KG1 (cell line): ENCODE data around the gene SDK1.
"Not testable (repeated sequence)": the region's sequence is repeated elsewhere in the genome, so short reads cannot be mapped to it uniquely, and the experiment has no call there.

ENCODE experiments used
- DNase-seq: peaks from one replicate; lab custom pipeline; 2025; lab: John Stamatoyannopoulos, UW

SDK1 gene

DNA sequence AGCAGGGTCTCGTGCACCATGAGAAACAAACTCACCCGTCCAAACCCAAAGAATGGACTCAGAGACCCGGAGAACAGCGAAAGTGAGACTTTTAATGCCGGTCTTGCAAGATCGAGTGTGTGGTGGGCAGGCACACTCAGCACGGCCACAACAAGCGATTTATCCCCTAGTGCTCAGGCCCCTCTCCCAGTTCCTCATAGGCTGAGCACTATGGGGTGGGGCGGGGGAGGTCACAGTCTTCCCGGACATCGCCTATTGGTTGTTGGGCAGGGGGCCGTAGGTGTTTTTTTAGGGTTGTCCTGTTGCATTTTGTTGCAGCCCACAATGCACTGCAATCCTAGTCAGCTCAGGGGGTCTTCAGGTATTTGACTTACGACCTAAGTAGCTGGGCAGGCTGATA is 772.7 kb downstream of the SDK1 start:
- DNase-seq, result no peak

DNA sequence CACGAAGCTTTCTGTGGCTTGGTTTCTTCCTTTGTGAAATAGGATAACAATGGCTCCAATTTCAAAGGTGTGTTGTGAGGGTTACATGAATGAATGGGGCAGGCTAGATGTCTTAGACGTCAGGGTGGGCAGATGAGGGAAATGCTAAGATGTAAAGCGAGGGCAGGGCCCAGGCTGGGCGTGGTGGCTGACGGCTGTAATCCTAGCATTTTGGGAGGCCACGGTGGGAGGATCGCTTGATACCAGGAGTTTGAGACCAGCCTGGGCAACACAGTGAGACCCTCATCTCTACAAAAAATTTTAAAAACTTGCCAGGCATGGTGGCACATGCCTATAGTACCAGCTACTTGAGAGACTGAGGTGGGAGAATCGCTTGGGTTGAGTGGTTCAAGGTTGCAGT is 773.4 kb downstream of the SDK1 start:
- no peak for DNase-seq

DNA sequence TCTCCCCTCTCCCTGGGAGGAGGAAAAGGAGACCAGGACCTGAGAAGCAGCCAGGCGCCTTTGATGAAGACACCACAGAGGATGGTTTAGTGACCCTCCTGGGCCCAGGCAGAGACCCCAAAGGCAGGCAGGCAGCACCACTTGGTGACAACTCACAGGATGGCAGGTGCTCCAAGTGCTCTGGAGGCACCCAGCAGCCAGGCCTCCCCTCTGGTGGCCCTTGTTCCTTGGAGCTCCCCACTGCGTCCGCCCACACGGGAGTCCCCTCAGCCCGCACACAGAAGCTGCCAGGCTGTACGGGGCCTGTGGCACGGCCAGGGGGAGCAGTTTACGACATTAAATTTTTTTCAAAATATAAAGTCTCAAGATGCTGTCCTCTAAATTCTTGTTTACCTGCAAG is 773.9 kb downstream of the SDK1 start:
- no peak for DNase-seq

GRCh38 chr7:4076701-4077294 is 775.7 kb downstream of the SDK1 start:
- DNase-seq, result no peak

GRCh38 chr7:4077980-4078379 is 776.9 kb downstream of the SDK1 start:
- DNase-seq, result no peak

- DNase-seq, result no peak
Observed at GRCh38 chr7:4078580-4078979, 777.5 kb downstream of the SDK1 start.

GRCh38 chr7:4079366-4079765 is 778.3 kb downstream of the SDK1 start:
- DNase-seq, result no peak

GRCh38 chr7:4079956-4080355 is 778.9 kb downstream of the SDK1 start:
- no peak for DNase-seq

DNA sequence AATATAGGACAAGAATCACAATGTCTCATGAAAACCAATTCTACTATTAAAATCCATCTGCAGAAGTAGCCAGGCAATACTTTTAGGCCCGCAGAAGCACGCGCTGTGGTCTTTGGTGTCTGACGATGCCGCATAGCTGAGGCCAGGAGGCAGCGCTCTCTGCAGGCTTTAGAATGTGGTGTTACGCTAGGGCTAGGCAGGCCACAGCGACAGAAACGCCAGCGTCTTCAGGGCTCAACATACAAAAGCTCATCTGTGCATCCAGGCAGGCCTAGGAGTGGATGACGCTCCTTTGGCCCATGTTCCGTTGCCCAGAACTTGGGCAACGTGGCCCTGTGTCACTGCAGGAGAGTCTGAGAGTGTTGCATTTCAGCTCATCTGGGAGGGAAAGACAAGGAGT is 779.9 kb downstream of the SDK1 start:
- DNase-seq, result no peak

DNA sequence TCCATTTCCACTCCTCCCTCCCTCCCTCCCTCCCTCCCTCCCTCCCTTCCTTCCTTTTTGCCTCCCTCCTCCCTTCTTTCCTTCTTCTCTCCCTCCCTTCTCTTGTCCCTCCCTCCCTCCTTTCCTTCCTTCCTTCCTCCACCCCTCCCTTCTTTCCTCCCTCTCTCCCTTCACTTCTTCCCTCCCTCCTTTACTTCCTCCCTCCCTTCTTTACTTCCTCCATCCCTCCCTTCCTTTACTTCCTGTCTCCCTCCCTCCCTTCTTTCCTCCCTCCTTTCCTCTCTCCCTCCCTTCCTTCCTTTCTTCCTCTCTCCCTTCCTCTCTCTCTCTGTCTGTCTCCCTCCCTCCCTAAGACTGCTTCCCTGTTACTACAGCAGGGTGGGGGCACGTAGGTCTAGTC is 782.5 kb downstream of the SDK1 start:
- DNase-seq, result no peak

- DNase-seq, result no peak
Observed at GRCh38 chr7:4084271-4084670, 783.2 kb downstream of the SDK1 start.

DNA sequence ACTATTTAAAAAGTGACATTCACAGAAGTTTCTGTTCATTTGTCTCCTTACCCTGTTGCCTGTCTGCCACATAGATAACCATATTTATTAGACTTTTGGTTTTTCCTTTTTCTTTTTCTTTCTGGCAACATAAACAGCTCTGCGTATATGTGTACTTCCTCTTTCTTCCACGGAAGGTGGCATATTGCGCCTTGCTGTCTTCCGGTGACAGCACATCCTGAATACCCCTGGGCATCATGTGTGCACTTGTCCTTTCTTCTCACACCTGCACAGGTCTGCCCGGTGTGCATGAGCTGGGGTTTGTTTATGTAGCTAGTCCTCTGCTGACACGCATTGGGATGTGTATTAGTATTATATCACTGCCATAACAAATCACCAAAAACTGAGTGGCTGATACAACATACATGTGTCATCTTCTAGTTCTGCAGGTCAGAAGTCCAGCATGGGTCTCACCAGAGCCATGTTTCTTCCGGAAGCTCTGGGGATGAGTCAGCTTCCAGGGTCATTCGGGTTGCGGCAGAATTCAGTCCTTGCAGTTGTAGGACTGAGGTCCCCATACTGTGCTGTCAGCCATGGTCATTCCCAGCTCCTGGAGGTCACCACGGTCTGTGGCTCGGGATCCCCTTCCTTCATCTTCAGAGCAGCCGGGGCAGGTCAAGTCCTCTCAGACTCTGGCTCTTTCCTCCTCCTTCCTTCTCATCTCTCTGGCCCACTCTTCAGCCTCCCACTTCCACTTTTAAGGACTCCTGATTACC is 785.1 kb downstream of the SDK1 start:
- peak; percentile 29 for DNase-seq

GRCh38 chr7:4086723-4087122 is 785.7 kb downstream of the SDK1 start:
- DNase-seq, result no peak

DNA sequence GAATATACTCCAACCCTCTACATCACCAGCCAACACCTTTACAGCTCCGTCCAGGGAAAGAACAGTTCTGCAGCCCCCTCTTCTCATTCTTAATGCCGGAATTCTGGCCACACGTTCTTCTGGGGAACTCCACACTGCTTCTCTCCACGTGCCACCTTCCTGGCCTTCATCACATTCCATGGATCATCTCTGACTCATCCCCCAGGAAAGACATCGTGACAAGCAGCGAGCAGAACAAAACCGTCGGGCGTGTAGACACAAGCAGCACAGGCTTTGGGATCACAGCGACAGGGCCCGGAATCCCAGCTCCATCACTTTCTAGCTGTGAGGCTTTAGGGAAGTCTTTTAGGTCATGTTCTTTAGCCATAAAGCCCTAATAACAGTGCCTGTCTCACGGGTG is 790.7 kb downstream of the SDK1 start:
- DNase-seq, result no peak

DNA sequence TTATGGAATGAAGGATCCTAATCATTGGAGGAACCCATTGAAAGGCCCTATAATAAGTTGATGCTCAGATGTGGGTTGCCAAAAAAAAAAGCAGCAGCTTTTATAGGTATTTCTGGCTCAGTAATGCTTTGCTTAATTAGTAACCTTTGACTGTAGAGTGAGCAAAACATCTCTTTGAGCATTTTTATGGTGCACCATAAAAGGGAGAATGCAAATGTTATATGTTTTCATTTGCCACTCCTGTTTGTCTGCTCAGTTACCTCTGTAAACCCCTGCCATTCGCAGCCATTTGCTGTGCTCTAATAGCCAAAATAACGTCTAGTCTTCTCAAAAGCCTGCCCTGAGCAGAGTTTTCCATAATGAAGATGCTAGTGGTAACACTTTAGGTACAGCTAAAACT is 792.0 kb downstream of the SDK1 start:
- DNase-seq, result no peak

- no peak for DNase-seq
Observed at GRCh38 chr7:4093483-4093882, 792.4 kb downstream of the SDK1 start.

DNA sequence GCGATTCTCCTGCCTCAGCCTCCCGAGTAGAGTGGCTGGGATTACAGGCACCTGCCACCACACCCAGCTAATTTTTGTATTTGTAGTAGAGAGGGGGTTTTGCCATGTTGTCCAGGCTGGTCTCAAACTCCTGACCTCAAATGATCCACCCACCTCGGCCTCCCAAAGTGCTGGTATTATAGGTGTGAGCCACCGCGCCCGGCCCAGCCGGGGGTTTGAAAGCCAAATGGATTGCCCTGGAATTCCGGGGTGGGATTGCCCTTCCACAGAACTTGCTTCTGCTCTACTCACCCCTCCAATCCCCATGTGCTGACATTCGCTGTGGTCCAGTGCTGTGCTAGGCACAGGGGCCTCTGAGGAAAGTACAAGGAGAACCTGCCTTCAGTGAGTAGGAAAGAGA is 793.1 kb downstream of the SDK1 start:
- not testable (repeated sequence) for DNase-seq

- DNase-seq, result no peak
Observed at GRCh38 chr7:4097001-4097609, 796.1 kb downstream of the SDK1 start.

GRCh38 chr7:4098169-4098568 is 797.1 kb downstream of the SDK1 start:
- no peak for DNase-seq

DNA sequence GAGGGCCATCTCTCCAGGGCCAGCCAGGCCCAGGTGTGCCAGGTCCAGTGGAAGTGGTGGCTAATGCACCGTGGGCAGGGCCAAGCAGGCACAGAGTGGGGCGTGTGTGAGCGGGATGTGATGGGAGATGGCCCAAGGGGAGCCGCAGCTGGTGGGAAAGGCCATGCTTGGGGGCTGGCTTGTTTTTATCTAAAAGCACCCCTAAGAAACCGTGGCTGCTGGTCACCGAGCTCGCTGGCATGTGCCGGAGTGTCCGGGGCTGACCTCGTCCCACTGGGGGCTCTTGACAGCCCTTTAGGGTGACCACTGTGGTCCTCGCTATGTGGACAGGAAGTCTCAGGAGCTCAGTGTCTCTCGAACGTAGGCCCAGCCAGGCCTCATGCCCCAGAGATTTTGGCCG is 798.6 kb downstream of the SDK1 start:
- DNase-seq, result no peak

- DNase-seq, result no peak
Observed at GRCh38 chr7:4100148-4100547, 799.1 kb downstream of the SDK1 start.

- DNase-seq, result no peak
Observed at GRCh38 chr7:4100691-4101090, 799.6 kb downstream of the SDK1 start.

DNA sequence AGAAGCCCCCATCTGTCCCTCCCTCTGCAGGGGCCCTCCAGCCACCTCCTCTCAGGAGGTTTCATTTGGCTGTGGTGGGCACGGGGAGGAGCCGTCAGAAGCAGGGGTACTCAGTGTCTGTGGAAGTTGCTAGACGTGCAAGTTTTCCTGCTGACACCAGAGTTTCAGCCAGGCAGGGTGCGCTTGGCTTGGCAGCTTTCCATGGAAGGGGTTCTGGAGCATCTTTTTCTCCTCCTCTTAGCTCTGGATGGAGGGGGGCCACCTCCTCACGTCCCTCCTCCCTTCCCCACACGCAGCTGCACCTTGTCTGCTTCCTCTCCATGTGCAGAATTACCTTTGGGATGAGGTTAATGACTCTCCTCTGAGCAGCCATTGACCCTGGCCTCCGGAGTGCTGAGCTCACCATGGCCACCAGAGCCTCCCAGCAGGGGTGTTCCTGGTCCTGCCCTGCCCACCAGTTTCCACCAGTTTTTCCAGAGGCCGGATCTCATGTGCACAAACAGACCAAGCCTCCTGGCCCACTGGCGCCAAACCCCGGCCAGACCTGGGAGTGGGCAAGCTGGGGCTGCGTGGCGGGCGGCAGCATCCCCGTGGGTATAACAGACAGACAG is 801.3 kb downstream of the SDK1 start:
- DNase-seq, result no peak
